ENCODE measurements around the gene DUS3L. TPM values are rescaled to one million over a fixed set of nuclear protein-coding genes. Genes with fewer than 3 reads are reported as not detected.

DUS3L gene
- total RNA-seq, 1 experiment from 2014 or later, result 39.3 TPM

GRCh38 chr19:5827891-5828660 lies 37.1 kb upstream of the DUS3L start (continued):
- TF ChIP-seq CBFB (CRISPR knock-in tag; IDR thresholded peaks at IDR 0.05; ENCODE audit: low read depth), result 0 out of 2 replicates have a peak, but pooled peaks have one; percentile 73
- TF ChIP-seq EMX1 (CRISPR knock-in tag; IDR thresholded peaks at IDR 0.05), result no peak
- no peak for TF ChIP-seq RELA (CRISPR knock-in tag; IDR thresholded peaks at IDR 0.05; ENCODE audit: borderline replicate concordance)
- peak; percentile 77; the same call in 1 of the 2 replicates for TF ChIP-seq ZNF232 (CRISPR knock-in tag; IDR thresholded peaks at IDR 0.05)
- TF ChIP-seq CREM (CRISPR knock-in tag; IDR thresholded peaks at IDR 0.05), result peak; percentile 81
- TF ChIP-seq E2F1 (CRISPR knock-in tag; IDR thresholded peaks at IDR 0.05), result peak; percentile 76
- peak; percentile 93; the same call in 1 of the 2 replicates for TF ChIP-seq ZBTB43 (CRISPR knock-in tag; IDR thresholded peaks at IDR 0.05)
- TF ChIP-seq ZMAT4 (CRISPR knock-in tag; IDR thresholded peaks at IDR 0.05), result peak; percentile 75; the same call in 1 of the 2 replicates
- no peak for TF ChIP-seq OVOL2 (CRISPR knock-in tag; IDR thresholded peaks at IDR 0.05; ENCODE audit: borderline replicate concordance)
- 0 out of 2 replicates have a peak, but pooled peaks have one; percentile 30 for TF ChIP-seq ATF1 (CRISPR knock-in tag; IDR thresholded peaks at IDR 0.05)
- TF ChIP-seq AR (CRISPR knock-in tag; IDR thresholded peaks at IDR 0.05), result no peak
- TF ChIP-seq USF1 (CRISPR knock-in tag; IDR thresholded peaks at IDR 0.05), result 0 out of 2 replicates have a peak, but pooled peaks have one; percentile 37
- TF ChIP-seq FOXP1 (CRISPR knock-in tag; IDR thresholded peaks at IDR 0.05; ENCODE audit: borderline replicate concordance), result peak; percentile 72
- TF ChIP-seq TP53 (CRISPR knock-in tag; IDR thresholded peaks at IDR 0.05), result no peak
- TF ChIP-seq GABPB1 (CRISPR knock-in tag; IDR thresholded peaks at IDR 0.05), result peak; percentile 89
- TF ChIP-seq ESRRA (CRISPR knock-in tag; IDR thresholded peaks at IDR 0.05; ENCODE audit: borderline replicate concordance), result 0 out of 2 replicates have a peak, but pooled peaks have one; percentile 57
- TF ChIP-seq RORB (CRISPR knock-in tag; IDR thresholded peaks at IDR 0.05), result no peak
- peak; percentile 97 for TF ChIP-seq ZNF121 (CRISPR knock-in tag; IDR thresholded peaks at IDR 0.05)
- TF ChIP-seq ATF3 (CRISPR knock-in tag; conservative IDR thresholded peaks at IDR 0.05), result no peak

Data from WTC11 (cell line).